Heart left ventricle (tissue), 11 donors: ENCODE data around the gene LEMD3. TPM values are rescaled to one million over a fixed set of nuclear protein-coding genes. Genes with fewer than 3 reads are reported as not detected.

Experiments used
- polyA plus RNA-seq, 2 donors: library from polyadenylated mRNA; stranded (reverse); fragments of 200-250 nt; gene quantifications; one replicate each; pipeline ENCODE4 v1.2.3, GENCODE V29; 2013
- total RNA-seq, 9 donors: library from RNA; depleted of rRNA in 2 of 9; stranded (reverse); fragments of >200 nt in 2 of 9; fragmentation: NEBNext Ultra II Directional in 3 of 9; extraction: Animal tissue kit (Norgen Biotek cat#: 25700) in 3 of 9; gene quantifications; one replicate each; pipeline versions ENCODE4 v1.1.0 to v1.2.4, GENCODE V29; 2016 to 2023
- donor health status: ischemic (EF 13 %, LVEDD 7.1; RV severe dilation, severe dysfunction).
- donor health status: healthy with polysubstance abuse.
- donor health status: DM: no; HTN: yes; CAD: no.
- donor health status: DM: no; HTN: no; CAD: no.
- donor health status: ischemic (EF 25% LVEDD 5.7; RV mildly dilated, moderate dysfunction).
- donor health status: healthy.
- donor health status: DM: yes; HTN: yes; CAD: no.
- donor health status: PGD.
- donor health status: nonischemic (EF 23%, LVEDD 6.1; RV moderate dilation, normal function).

The LEMD3 gene
- total and polyA plus RNA-seq, 11 donors: 4.9 to 19.9 (median 12.9) TPM

Other genes starting within 250 kb of the LEMD3 start
- not detected for gene WIF1, start 48.3 kb upstream of the LEMD3 start, total RNA-seq
- under 1 TPM in 1 of 2 donors, not detected in 1; 0.08 TPM for gene WIF1, start 48.3 kb upstream of the LEMD3 start, polyA plus RNA-seq
- 100 to 1,000 TPM in 7 of 9 donors, 10 to 100 TPM in 2; 64.6 to 165 (median 129) TPM for gene MSRB3, start 109.1 kb downstream of the LEMD3 start, total RNA-seq
- 10 to 100 TPM; 54.1 to 71.5 TPM for gene MSRB3, start 109.1 kb downstream of the LEMD3 start, polyA plus RNA-seq